Measurements from ENCODE around the gene SCAF4. TPM values are rescaled to one million over a fixed set of nuclear protein-coding genes. Genes with fewer than 3 reads are reported as not detected.
A peak's percentile ranks its signal among the peaks of the same experiment; 100 is the strongest.

The SCAF4 gene
- total and polyA plus RNA-seq, 4 donors, result 7.1 to 11.1 (median 9.3) TPM

GRCh38 chr21:31733551-31734149 lies 1.7 kb upstream of the SCAF4 start:
- H3K27ac ChIP-seq (ENCODE audit: low read depth in 1 of 2, low read length in 2 of 2), result no peak overlapping the region
- TF ChIP-seq NR2F2 (IDR thresholded peaks at IDR 0.05) (no peak), EGR1 (IDR thresholded peaks at IDR 0.05; ENCODE audit: low read depth in 2 of 2) (no peak), HNF4G (IDR thresholded peaks at IDR 0.05) (no peak), RXRA (IDR thresholded peaks at IDR 0.05) (no peak), TAF1 (conservative IDR thresholded peaks at IDR 0.05) (no peak), RAD21 (IDR thresholded peaks at IDR 0.05) (no peak), ZBTB33 (IDR thresholded peaks at IDR 0.05) (no peak), SP1 (IDR thresholded peaks at IDR 0.05) (no peak), CTCF (IDR thresholded peaks at IDR 0.05; ENCODE audit: low read depth, low read length, missing input control) (no peak), FOXA1 (IDR thresholded peaks at IDR 0.05) (no peak), FOXA2 (IDR thresholded peaks at IDR 0.05) (no peak), YY1 (IDR thresholded peaks at IDR 0.05) (no peak), GABPA (IDR thresholded peaks at IDR 0.05 in 1 of 2, conservative IDR thresholded peaks at IDR 0.05 in 1 of 2) (no peak)
- no peaks in the 10 kb centered on the region for H3K9me3 ChIP-seq (ENCODE audit: control insufficient read depth in 4 of 4, low read length in 3 of 4)
- H3K27me3 ChIP-seq (ENCODE audit: control insufficient read depth in 4 of 4, insufficient read depth in 4 of 4, low read length in 3 of 4), result no peaks in the 10 kb centered on the region
- H3K4me3 ChIP-seq (ENCODE audit: low read depth in 1 of 3, low read length in 3 of 3), result no peak overlapping the region
- H3K36me3 ChIP-seq (ENCODE audit: control insufficient read depth in 4 of 4, insufficient read depth in 3 of 4, low read depth in 1 of 4, low read length in 3 of 4), result no peaks in the 10 kb centered on the region
- DNase-seq (ENCODE audit: low spot score), result peak; percentile 48
- no peak overlapping the region for H3K9ac ChIP-seq (ENCODE audit: low read depth in 1 of 2, low read length in 2 of 2)
- 83% methylated on average over 6 of the region's 6 CpGs for WGBS
- H3K4me1 ChIP-seq (ENCODE audit: control insufficient read depth in 4 of 4, insufficient read depth in 4 of 4, low read length in 3 of 4), result peaks cover 4 to 36% (median 29%) of the 10 kb centered on the region in 4 donors

- Histone ChIP-seq H3K27me3 (ENCODE audit: control insufficient read depth in 4 of 4, insufficient read depth in 4 of 4, low read length in 3 of 4) (no peaks in the 10 kb centered on the region), H3K9me3 (ENCODE audit: control insufficient read depth in 4 of 4, low read length in 3 of 4) (no peaks in the 10 kb centered on the region), H3K36me3 (ENCODE audit: control insufficient read depth in 4 of 4, insufficient read depth in 3 of 4, low read depth in 1 of 4, low read length in 3 of 4) (no peaks in the 10 kb centered on the region), H3K9ac (ENCODE audit: low read depth in 1 of 2, low read length in 2 of 2) (peak overlapping the region; percentile 59 to 92), H3K4me3 (ENCODE audit: low read depth in 1 of 3, low read length in 3 of 3) (peak overlapping the region; percentile 78 to 100 (median 79)), H3K27ac (ENCODE audit: low read depth in 1 of 2, low read length in 2 of 2) (peak overlapping the region; percentile 83 to 94), H3K4me1 (ENCODE audit: control insufficient read depth in 4 of 4, insufficient read depth in 4 of 4, low read length in 3 of 4) (peaks cover 7 to 44% (median 36%) of the 10 kb centered on the region in 4 donors)
- TF ChIP-seq JUND (IDR thresholded peaks at IDR 0.05), result no peak
- peak; percentile 44 for TF ChIP-seq MAX (IDR thresholded peaks at IDR 0.05)
- DNase-seq (ENCODE audit: low spot score), result no peak
- 29% methylated on average over 20 of the region's 20 CpGs for WGBS
Measured at GRCh38 chr21:31732597-31733550, 956 bp upstream of the SCAF4 start.
